SU-DHL-6 (cell line): Measurements from ENCODE around the gene SRP19.

Experiments
- EZH2phosphoT487 ChIP-seq: fragments of 200-600 bp; sonication (generic), shearing (Covaris generic); conservative IDR thresholded peaks from 2 replicates; pipeline ENCODE4 v1.6.1; 2018; ENCODE audit warnings: mild to moderate bottlenecking, antibody characterized with exemption, low read length, moderate library complexity, mixed read lengths
- TF ChIP-seq, protein P1 (sequence below): fragments of 200-600 bp; sonication (generic); IDR thresholded peaks from one replicate; pipeline ENCODE4 v1.5.1; 2017; ENCODE audit warnings: antibody characterized with exemption, mild to moderate bottlenecking, low read length, moderate library complexity; ENCODE audit not compliant: insufficient read depth, poor library complexity, severe bottlenecking

DNA sequence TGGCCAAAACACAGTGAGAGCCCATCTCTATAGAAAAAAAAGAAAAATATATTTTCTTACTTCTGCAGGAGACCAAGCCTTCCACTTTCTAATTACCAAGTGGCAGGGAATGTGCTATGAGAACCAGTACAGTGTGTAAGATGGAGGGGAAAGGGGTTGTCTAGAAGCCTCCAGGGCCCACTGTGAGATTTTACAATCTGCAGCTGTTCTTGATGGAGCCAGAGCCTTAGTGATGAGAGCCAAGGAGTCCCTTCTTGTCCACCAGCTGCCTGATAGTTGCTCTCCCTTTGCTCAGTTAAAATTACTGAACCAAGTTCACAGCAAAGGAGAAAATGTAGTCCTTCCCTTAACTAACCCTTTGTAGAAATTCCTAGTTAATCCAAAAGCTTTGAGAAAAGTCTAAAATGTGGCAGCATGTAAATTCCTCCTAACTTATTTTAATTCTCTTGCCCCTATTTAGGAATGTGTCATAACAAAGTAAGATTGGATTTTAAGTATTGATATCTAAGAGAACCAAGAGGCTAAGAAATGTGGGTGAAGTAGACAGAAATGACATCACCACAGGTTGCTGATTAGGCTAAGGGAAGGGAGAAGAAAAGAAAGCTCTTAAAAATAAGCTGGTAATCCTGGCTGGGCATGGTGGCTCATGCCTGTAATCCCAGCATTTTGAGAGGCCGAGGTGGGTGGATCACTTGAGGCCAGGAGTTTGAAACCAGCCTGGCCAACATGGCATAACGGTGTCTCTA is 19.3 kb downstream of the SRP19 start:
- TF ChIP-seq, protein P1, sequence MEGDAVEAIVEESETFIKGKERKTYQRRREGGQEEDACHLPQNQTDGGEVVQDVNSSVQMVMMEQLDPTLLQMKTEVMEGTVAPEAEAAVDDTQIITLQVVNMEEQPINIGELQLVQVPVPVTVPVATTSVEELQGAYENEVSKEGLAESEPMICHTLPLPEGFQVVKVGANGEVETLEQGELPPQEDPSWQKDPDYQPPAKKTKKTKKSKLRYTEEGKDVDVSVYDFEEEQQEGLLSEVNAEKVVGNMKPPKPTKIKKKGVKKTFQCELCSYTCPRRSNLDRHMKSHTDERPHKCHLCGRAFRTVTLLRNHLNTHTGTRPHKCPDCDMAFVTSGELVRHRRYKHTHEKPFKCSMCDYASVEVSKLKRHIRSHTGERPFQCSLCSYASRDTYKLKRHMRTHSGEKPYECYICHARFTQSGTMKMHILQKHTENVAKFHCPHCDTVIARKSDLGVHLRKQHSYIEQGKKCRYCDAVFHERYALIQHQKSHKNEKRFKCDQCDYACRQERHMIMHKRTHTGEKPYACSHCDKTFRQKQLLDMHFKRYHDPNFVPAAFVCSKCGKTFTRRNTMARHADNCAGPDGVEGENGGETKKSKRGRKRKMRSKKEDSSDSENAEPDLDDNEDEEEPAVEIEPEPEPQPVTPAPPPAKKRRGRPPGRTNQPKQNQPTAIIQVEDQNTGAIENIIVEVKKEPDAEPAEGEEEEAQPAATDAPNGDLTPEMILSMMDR: no peak
- no peak for TF ChIP-seq EZH2phosphoT487
